NCI-H2227 treated with DMSO at 0.1 percent for 48 hours (cell line): ENCODE measurements around the gene PRICKLE1.

Source experiments
- DNase-seq: peaks from one replicate; lab custom pipeline; 2025; lab: John Stamatoyannopoulos, UW

Gene PRICKLE1

GRCh38 chr12:42589465-42590329 is at the start of gene PRICKLE1:
TSS of gene PRICKLE1 (minus strand) at chr12:42589746. CDS start at chr12:42472516, 117,230 bp downstream.
- no peak for DNase-seq

DNA sequence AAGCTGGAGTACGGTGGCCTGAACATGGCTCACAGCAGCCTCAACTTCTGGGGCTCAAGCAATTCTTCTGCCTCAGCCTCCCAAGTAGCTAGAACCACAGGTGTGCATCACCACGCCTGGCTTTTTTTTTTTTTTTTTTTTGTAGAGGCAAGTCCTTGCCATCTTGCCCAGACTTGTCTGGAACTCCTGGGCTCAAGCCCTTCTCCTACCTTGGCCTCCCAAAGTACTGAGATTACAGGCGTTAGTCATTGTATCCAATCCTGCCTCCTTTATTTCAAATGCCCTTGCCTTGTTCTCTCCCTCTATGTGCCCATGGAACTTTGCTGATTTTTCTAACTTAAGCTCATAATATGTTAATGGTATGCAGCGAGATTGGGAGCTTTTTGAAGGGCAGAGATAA is 49.2 kb upstream of the PRICKLE1 start:
- DNase-seq = no peak

- DNase-seq = no peak
Measured at GRCh38 chr12:42638011-42638410, 48.5 kb upstream of the PRICKLE1 start.

GRCh38 chr12:42636993-42637392 is 47.4 kb upstream of the PRICKLE1 start:
- DNase-seq = no peak

DNA sequence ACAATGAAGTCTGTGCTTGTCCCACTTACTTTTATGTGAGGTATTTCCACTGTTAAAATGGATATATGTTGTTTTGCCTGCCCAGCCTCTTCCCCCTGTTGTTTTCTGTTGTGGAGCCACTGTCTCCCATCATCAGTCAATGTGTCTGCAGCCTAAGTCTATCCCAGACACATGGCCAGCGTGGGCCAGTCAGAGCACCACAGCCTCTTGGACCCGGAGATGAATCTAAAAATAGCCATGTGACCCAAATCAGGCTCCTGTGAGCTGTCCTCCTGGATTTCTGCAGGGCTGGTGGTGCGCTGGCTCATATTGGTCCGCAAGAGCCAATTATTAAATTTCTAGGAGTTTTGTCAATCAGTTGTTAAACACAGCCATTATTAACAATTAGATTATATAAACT is 44.0 kb upstream of the PRICKLE1 start:
- DNase-seq = no peak

DNA sequence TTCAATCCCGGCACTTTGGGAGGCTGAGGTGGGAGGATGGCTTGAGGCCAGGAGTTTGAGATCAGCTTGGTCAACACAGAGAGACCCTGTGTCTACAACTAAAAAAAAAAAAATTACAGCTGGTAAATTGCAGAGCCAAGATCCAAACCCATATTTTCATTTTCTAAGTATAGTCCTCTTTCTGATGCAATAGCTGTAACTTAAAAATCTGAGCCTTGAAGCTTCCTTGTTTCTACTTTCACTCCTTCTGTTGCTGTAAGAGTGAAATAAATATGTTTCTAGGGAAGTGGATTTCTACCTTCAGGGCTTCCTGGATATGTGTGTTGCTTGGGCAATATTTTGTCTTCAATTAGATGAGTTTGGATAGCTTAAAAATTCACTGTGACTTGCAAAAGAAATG is 42.0 kb upstream of the PRICKLE1 start:
- no peak for DNase-seq

GRCh38 chr12:42630314-42630713 is 40.8 kb upstream of the PRICKLE1 start:
- no peak for DNase-seq

DNA sequence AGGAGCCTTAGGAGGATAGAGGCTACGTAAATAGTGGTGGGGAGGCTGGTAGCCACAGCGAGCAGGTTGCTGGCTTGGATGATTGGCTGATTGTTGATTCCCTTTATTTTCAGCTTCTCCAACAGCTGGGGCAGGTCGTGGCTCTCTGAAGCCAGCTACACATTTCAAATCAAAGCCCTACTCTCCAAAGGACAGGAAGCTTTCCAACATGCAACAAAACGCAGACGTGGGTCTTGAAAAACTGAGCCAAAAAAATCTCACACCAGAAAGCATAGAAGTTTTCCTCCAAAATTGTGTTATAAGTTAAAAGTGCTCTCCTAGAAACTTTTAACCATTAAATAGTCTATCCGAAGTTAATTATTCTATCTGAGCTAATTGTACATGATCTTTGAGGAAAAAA is 37.6 kb upstream of the PRICKLE1 start:
- DNase-seq = no peak

GRCh38 chr12:42625611-42626010 is 36.1 kb upstream of the PRICKLE1 start:
- DNase-seq = no peak

DNA sequence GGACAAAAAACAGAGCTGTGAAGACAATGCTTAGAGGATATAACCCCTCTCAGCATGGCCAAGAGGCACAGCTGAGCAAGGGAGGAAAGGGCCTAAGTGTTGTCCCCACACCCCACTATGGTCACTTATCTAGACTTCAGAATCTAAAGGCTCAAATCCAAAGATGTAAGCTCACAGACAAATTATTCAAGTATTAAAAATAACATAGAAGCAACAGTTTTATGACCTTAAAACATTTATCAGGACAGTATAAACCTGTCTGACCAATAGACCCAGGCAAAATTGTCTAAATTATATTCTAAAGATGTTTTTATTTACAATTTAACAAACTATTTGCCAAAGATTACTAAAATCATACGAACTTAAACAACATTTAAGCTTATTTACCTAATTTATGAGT is 28.1 kb upstream of the PRICKLE1 start:
- DNase-seq = no peak

- DNase-seq = no peak
Measured at GRCh38 chr12:42615006-42615405, 25.5 kb upstream of the PRICKLE1 start.

DNA sequence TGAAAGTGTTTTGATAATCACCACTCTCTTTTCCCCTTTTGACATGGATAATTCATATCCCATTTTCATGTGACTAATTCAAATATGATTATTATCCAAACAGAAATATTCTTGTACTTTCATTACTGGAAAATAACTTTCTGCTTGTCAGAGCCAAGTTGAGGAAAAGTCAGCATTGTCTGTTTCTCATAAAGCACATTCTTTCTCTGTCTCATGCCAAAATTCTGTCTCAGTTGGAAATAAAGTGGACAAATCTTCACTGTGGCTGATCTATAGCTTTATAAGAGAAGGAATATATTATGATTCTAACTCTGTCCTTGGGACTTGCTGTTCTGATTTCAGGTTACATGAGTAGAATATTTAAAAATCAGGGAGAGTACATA is 22.7 kb upstream of the PRICKLE1 start:
- no peak for DNase-seq

DNA sequence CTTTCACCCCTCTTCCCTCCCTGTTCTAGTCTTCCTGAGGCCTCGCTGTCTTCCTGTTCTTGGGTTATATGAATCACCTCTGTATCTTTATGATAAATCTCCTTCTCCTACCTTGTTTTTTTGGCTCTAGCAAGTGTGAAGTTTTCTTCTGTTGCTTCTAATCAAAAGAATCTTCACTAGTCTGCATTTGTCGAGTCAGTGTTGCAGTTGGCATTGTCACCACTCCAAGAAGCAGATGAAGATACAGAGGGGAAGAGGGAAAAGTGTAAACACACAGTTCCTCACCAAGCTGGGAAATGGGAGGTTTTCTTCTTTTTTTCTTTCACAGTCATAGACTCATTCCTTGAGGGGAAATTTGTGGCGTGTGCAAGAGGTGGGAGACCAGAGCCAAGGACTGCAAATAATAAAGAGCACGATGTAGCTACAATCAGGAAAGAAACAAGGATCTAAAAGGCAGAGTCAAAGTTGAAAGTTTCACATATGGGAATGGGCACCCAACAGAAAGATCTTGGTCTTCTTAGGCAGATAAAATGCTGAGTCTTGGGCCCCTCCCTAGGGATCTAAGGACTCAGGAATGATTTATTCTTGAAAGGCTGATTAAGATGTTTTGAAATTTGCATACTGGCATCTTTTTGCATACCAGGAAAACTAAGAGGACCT is 22.2 kb upstream of the PRICKLE1 start:
- no peak for DNase-seq

DNA sequence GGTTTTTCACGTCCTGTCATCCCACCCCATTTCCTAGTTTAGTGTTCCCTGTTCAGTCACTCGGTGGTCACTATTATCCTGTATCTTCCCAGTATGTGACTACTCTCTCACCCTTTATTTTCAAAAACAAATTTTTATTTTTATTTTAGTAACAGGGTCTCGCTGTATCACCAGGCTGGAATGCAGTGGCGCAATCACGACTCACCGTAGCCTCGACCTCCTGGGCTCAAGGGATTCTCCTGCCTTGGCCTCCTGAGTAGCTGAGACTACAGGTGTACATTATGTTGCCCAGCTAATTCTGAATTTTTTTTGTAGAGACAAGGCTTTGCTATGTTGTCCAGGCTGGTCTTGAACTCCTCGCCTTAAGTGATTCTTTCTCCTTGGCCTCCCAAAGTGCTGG is 20.1 kb upstream of the PRICKLE1 start:
- no peak for DNase-seq

- no peak for DNase-seq
Measured at GRCh38 chr12:42608196-42608825, 18.8 kb upstream of the PRICKLE1 start.

GRCh38 chr12:42607584-42608058 is 18.1 kb upstream of the PRICKLE1 start:
- no peak for DNase-seq

GRCh38 chr12:42606471-42606870 is 16.9 kb upstream of the PRICKLE1 start:
- no peak for DNase-seq

GRCh38 chr12:42605685-42606084 is 16.1 kb upstream of the PRICKLE1 start:
- no peak for DNase-seq

GRCh38 chr12:42603246-42603990 is 13.9 kb upstream of the PRICKLE1 start:
- DNase-seq = no peak

DNA sequence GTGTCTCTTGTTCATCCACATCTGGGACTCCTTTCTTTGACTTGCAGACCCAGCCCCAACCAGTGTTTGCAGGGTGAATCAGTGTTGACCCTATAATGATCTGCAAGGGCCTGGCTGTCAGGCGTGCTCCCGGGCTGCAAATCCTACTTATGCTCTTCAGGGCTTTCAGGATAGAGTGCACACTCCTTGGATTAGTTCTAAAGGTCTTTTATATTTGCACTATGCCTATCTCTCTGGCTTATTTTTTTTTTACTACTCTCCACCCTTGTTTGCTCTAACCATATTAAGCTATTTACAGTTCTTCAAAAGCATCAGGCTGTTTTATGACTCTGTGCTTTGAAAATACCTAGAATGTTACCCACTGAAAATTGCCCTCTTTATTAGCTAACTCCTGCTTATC is 4.3 kb upstream of the PRICKLE1 start:
- DNase-seq = no peak

DNA sequence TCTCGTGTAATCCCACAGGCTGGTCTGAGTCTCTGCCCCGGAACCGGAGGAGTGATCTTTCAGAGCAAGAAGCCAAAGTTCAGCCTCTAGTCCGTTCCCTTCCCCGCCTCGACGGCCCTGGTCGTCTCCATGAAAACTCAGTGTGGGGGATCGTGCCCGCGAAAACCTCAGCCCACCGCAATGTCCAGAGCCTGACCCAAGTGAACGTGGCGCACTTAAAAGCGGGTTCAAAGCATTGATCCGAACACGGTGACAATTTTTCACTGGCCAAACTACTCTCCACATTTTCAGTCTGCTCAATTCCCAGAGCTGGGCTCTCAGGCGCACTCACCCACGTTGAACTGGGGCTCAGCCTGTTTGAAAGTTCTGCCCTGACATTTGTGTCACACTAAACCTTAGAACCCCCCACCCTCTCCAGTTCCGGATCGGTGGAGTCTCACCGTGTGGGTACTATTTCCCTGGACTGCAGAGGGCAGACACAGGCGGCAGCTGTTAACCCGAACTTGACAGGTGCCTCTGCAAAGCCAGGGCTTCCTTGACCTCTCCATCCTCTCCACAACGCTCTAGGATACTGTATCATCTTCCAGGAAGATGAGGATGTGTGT is 886 bp upstream of the PRICKLE1 start:
- DNase-seq = no peak
